Measurements from ENCODE around the gene FGF22. TPM values are rescaled to one million over a fixed set of nuclear protein-coding genes. Genes with fewer than 3 reads are reported as not detected.

The FGF22 gene
- total RNA-seq, 1 experiment from 2014 or later, result not detected

DNA sequence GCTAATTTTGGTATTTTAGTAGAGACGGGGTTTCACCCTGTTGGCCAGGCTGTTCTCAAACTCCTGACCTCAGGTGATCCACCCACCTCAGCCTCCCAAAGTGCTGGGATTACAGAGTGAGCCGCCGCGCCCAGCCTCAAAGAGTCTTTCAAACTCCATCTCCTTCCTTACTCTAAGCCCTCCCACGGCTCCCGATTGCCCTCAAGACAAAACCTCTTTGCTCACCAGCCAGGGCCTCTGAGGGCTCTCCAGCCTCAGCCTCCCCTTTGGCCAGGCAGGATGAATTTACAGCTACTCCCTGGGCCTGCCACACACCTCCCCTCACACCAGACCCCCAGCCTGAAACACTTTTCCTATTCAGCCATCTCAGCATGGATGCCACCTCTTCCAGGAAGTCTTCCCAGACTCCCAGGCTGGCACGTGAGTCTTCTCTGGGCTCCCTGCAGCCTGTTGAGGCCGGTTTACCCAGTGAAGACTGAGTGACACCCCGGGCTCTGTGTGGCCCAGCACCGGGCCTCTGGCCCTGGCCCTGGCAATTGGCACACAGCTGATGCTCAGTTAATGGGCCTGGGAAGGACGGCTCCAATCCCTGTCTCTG lies 48.0 kb downstream of the FGF22 start:
- no peaks in the 10 kb centered on the region for H3K27me3 ChIP-seq (ENCODE audit: low read length)
- H3K79me2 ChIP-seq (ENCODE audit: low read length), result no peaks in the 10 kb centered on the region
- H3K27ac ChIP-seq (ENCODE audit: low read length), result no peak overlapping the region
- H2AFZ ChIP-seq (ENCODE audit: low read length), result no peak overlapping the region
- H3K9me3 ChIP-seq (ENCODE audit: low read length), result no peaks in the 10 kb centered on the region
- no peaks in the 10 kb centered on the region for H3K36me3 ChIP-seq (ENCODE audit: insufficient read depth, low read length)
- H4K20me1 ChIP-seq (ENCODE audit: insufficient read depth, low read depth, low read length), result no peaks in the 10 kb centered on the region
- H3K9me2 ChIP-seq (replicated peaks; ENCODE audit: insufficient read depth, low read length), result no peaks in the 10 kb centered on the region
- no peak overlapping the region for H3K4me3 ChIP-seq (ENCODE audit: low read length)
- H3K9ac ChIP-seq (ENCODE audit: low read length), result no peak overlapping the region
- no peak for DNase-seq
- H3K4me2 ChIP-seq (ENCODE audit: low read depth, low read length, poor library complexity, severe bottlenecking), result no peak overlapping the region
- H3K4me1 ChIP-seq (ENCODE audit: low read length), result no peaks in the 10 kb centered on the region

DNA sequence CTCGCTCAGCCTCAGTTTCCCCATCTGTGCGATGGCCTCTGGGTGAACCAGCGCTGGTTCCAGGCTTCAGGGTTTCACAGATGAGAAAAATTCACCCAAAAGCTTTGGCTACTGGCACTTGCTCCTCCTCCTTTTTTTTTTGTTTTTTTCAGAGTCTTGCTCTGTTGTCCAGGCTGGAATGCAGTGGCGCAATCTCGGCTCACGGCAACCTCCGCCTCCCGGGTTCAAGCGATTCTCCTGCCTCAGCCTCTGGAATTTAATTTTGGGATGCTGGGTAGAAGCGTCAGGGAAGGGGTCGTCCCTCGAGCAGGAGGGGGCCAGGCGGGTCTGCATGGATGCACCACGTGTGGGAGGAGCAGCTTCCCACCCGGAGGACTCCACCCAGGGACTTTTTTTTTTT lies 48.5 kb downstream of the FGF22 start:
- Histone ChIP-seq H3K27me3 (ENCODE audit: low read length) (no peaks in the 10 kb centered on the region), H3K9me3 (ENCODE audit: low read length) (no peaks in the 10 kb centered on the region), H2AFZ (ENCODE audit: low read length) (no peak overlapping the region), H3K4me2 (ENCODE audit: low read depth, low read length, poor library complexity, severe bottlenecking) (no peak overlapping the region), H3K27ac (ENCODE audit: low read length) (no peak overlapping the region), H3K9ac (ENCODE audit: low read length) (no peak overlapping the region), H4K20me1 (ENCODE audit: insufficient read depth, low read depth, low read length) (no peaks in the 10 kb centered on the region), H3K4me3 (ENCODE audit: low read length) (no peak overlapping the region), H3K79me2 (ENCODE audit: low read length) (no peaks in the 10 kb centered on the region), H3K36me3 (ENCODE audit: insufficient read depth, low read length) (no peaks in the 10 kb centered on the region), H3K4me1 (ENCODE audit: low read length) (no peaks in the 10 kb centered on the region), H3K9me2 (replicated peaks; ENCODE audit: insufficient read depth, low read length) (no peaks in the 10 kb centered on the region)
- DNase-seq, result no peak

- Histone ChIP-seq H3K27ac (ENCODE audit: low read length) (no peak overlapping the region), H3K4me1 (ENCODE audit: low read length) (no peaks in the 10 kb centered on the region), H3K79me2 (ENCODE audit: low read length) (no peaks in the 10 kb centered on the region), H3K27me3 (ENCODE audit: low read length) (no peaks in the 10 kb centered on the region), H4K20me1 (ENCODE audit: insufficient read depth, low read depth, low read length) (no peaks in the 10 kb centered on the region), H3K9me2 (replicated peaks; ENCODE audit: insufficient read depth, low read length) (no peaks in the 10 kb centered on the region), H3K4me3 (ENCODE audit: low read length) (no peak overlapping the region), H3K4me2 (ENCODE audit: low read depth, low read length, poor library complexity, severe bottlenecking) (no peak overlapping the region), H3K36me3 (ENCODE audit: insufficient read depth, low read length) (no peaks in the 10 kb centered on the region), H2AFZ (ENCODE audit: low read length) (no peak overlapping the region), H3K9me3 (ENCODE audit: low read length) (no peaks in the 10 kb centered on the region), H3K9ac (ENCODE audit: low read length) (no peak overlapping the region)
- no peak for DNase-seq
These were observed 49.3 kb downstream of the FGF22 start for GRCh38 chr19:688992-689391.

GRCh38 chr19:690203-690602 lies 50.5 kb downstream of the FGF22 start:
- Histone ChIP-seq H2AFZ (ENCODE audit: low read length) (no peak overlapping the region), H3K4me2 (ENCODE audit: low read depth, low read length, poor library complexity, severe bottlenecking) (no peak overlapping the region), H3K79me2 (ENCODE audit: low read length) (no peaks in the 10 kb centered on the region), H3K36me3 (ENCODE audit: insufficient read depth, low read length) (no peaks in the 10 kb centered on the region), H3K27ac (ENCODE audit: low read length) (no peak overlapping the region), H3K4me1 (ENCODE audit: low read length) (no peaks in the 10 kb centered on the region), H4K20me1 (ENCODE audit: insufficient read depth, low read depth, low read length) (no peaks in the 10 kb centered on the region), H3K9ac (ENCODE audit: low read length) (no peak overlapping the region), H3K4me3 (ENCODE audit: low read length) (no peak overlapping the region), H3K9me2 (replicated peaks; ENCODE audit: insufficient read depth, low read length) (no peaks in the 10 kb centered on the region), H3K27me3 (ENCODE audit: low read length) (no peaks in the 10 kb centered on the region), H3K9me3 (ENCODE audit: low read length) (no peaks in the 10 kb centered on the region)
- no peak for DNase-seq

Other genes with a start within 250 kb of the FGF22 start
- gene C2CD4C, start 230.7 kb upstream of the FGF22 start, total RNA-seq (2014; rRNA removed; shearing (Covaris generic); ENCODE audit: low replicate concordance), result not detected in 2 replicates
- gene SHC2, start 178.8 kb upstream of the FGF22 start, total RNA-seq (2014; rRNA removed; shearing (Covaris generic); ENCODE audit: low replicate concordance), result not detected in 2 replicates
- gene MADCAM1, start 143.4 kb upstream of the FGF22 start, total RNA-seq (2014; rRNA removed; shearing (Covaris generic); ENCODE audit: low replicate concordance), result 0.11 and 0.97 TPM in 2 replicates
- gene TPGS1, start 132.4 kb upstream of the FGF22 start, total RNA-seq (2014; rRNA removed; shearing (Covaris generic); ENCODE audit: low replicate concordance), result 13.8 and 46.6 TPM in 2 replicates
- 25.7 and 96.8 TPM in 2 replicates for gene CDC34, start 108.1 kb upstream of the FGF22 start, total RNA-seq (2014; rRNA removed; shearing (Covaris generic); ENCODE audit: low replicate concordance)
- gene GZMM, start 95.8 kb upstream of the FGF22 start, total RNA-seq (2014; rRNA removed; shearing (Covaris generic); ENCODE audit: low replicate concordance), result 0.32 TPM in 1 of 2 replicates, not detected in the other
- 124 and 186 TPM in 2 replicates for gene BSG, start 67.3 kb upstream of the FGF22 start, total RNA-seq (2014; rRNA removed; shearing (Covaris generic); ENCODE audit: low replicate concordance)
- gene HCN2, start 50.0 kb upstream of the FGF22 start, total RNA-seq (2014; rRNA removed; shearing (Covaris generic); ENCODE audit: low replicate concordance), result not detected in 2 replicates
- gene POLRMT, start 6.3 kb upstream of the FGF22 start, total RNA-seq (2014; rRNA removed; shearing (Covaris generic); ENCODE audit: low replicate concordance), result 51.5 and 60.6 TPM in 2 replicates
- 36.5 and 66.5 TPM in 2 replicates for gene RNF126, start 23.3 kb downstream of the FGF22 start, total RNA-seq (2014; rRNA removed; shearing (Covaris generic); ENCODE audit: low replicate concordance)
- gene FSTL3, start 36.5 kb downstream of the FGF22 start, total RNA-seq (2014; rRNA removed; shearing (Covaris generic); ENCODE audit: low replicate concordance), result 2.3 and 3.0 TPM in 2 replicates
- gene PRSS57, start 55.6 kb downstream of the FGF22 start, total RNA-seq (2014; rRNA removed; shearing (Covaris generic); ENCODE audit: low replicate concordance), result not detected in 2 replicates
- gene PALM, start 69.1 kb downstream of the FGF22 start, total RNA-seq (2014; rRNA removed; shearing (Covaris generic); ENCODE audit: low replicate concordance), result 3.5 TPM in 1 of 2 replicates, not detected in the other
- not detected in 2 replicates for gene MISP, start 111.2 kb downstream of the FGF22 start, total RNA-seq (2014; rRNA removed; shearing (Covaris generic); ENCODE audit: low replicate concordance)
- gene PTBP1, start 157.6 kb downstream of the FGF22 start, total RNA-seq (2014; rRNA removed; shearing (Covaris generic); ENCODE audit: low replicate concordance), result 170 and 172 TPM in 2 replicates
- not detected in 2 replicates for gene PLPPR3, start 182.1 kb downstream of the FGF22 start, total RNA-seq (2014; rRNA removed; shearing (Covaris generic); ENCODE audit: low replicate concordance)
- gene AZU1, start 188.0 kb downstream of the FGF22 start, total RNA-seq (2014; rRNA removed; shearing (Covaris generic); ENCODE audit: low replicate concordance), result not detected in 2 replicates
- gene PRTN3, start 201.1 kb downstream of the FGF22 start, total RNA-seq (2014; rRNA removed; shearing (Covaris generic); ENCODE audit: low replicate concordance), result not detected in 2 replicates
- not detected in 2 replicates for gene ELANE, start 212.4 kb downstream of the FGF22 start, total RNA-seq (2014; rRNA removed; shearing (Covaris generic); ENCODE audit: low replicate concordance)
- gene CFD, start 219.8 kb downstream of the FGF22 start, total RNA-seq (2014; rRNA removed; shearing (Covaris generic); ENCODE audit: low replicate concordance), result 1.5 and 6.9 TPM in 2 replicates

Measured in Karpas-422 (cell line).